Breast epithelium (tissue), 4 donors: ENCODE data around the gene SYNRG. TPM values are rescaled to one million over a fixed set of nuclear protein-coding genes. Genes with fewer than 3 reads are reported as not detected.

ENCODE experiments used
- DNase-seq, 2 donors: peaks; one replicate each; pipeline ENCODE4 v3.0.0-alpha.2; 2019; ENCODE audit warnings: low spot score in 2 of 2
- H3K27ac ChIP-seq, 2 donors: fragments of 200-600 bp; sonication (generic) in 1 of 2; one replicate each; pipeline ENCODE4 v1.5.1; 2016 to 2019; ENCODE audit warnings: mild to moderate bottlenecking in 1 of 2
- H3K27me3 ChIP-seq, 2 donors: fragments of 200-600 bp; sonication (generic) in 1 of 2; one replicate each; pipeline versions ENCODE4 v1.5.1 to v1.6.0; 2017 to 2019; ENCODE audit warnings: control low read depth in 1 of 2, mild to moderate bottlenecking in 1 of 2
- H3K36me3 ChIP-seq: fragments of 200-600 bp; one replicate; pipeline ENCODE4 v1.5.1; 2019
- H3K4me1 ChIP-seq, 2 donors: fragments of 200-600 bp; sonication (generic); one replicate each; pipeline ENCODE4 v1.5.1; 2016 to 2019; ENCODE audit warnings: control low read depth in 1 of 2
- H3K4me3 ChIP-seq, 3 donors: fragments of 200-600 bp; sonication (generic); 1 replicate in 2 of 3; 2 replicates in 1 of 3; pipeline ENCODE4 v1.5.1; 2016 to 2019; ENCODE audit warnings: mild to moderate bottlenecking in 3 of 3, moderate library complexity in 2 of 3
- H3K9me3 ChIP-seq, 2 donors: fragments of 200-600 bp; sonication (generic) in 1 of 2; one replicate each; pipeline ENCODE4 v1.5.1; 2016 to 2019; ENCODE audit warnings: control low read depth in 1 of 2
- POLR2A ChIP-seq: fragments of 450-650 bp; IDR thresholded peaks from one replicate; pipeline ENCODE4 v1.6.1; 2016; ENCODE audit warnings: antibody characterized with exemption, mild to moderate bottlenecking, moderate library complexity
- POLR2AphosphoS5 ChIP-seq, 3 donors: sonication (generic); formaldehyde crosslinking; IDR thresholded peaks; one replicate each; pipeline ENCODE4 v1.6.1; 2017; ENCODE audit warnings: antibody characterized with exemption in 3 of 3
- intact Hi-C: fragments of 100-400 bp; cut with DNase I; formaldehyde crosslinking; loops from one replicate; pipeline ENCODE4 v1.15.1; 2023; ENCODE audit warnings: low total_unique reads
- total RNA-seq, 3 donors: library from RNA; depleted of rRNA; stranded (reverse); fragments of >200 nt; gene quantifications; one replicate each; pipeline ENCODE4 v1.1.0, GENCODE V29; 2016
- TF ChIP-seq, protein P1 (sequence below), 3 donors: fragments of 450-650 bp; IDR thresholded peaks; one replicate each; pipeline ENCODE4 v1.5.1; 2016 to 2017; ENCODE audit warnings: antibody characterized with exemption in 3 of 3, mild to moderate bottlenecking in 3 of 3, moderate library complexity in 3 of 3

SYNRG gene
- total RNA-seq, 3 donors from 2014 or later, result 20.2 to 38.2 (median 34.4) TPM

GRCh38 chr17:37505333-37505732 is 103.9 kb downstream of the SYNRG start:
- Histone ChIP-seq H3K27ac (no peak overlapping the region), H3K36me3 (no peaks in the 10 kb centered on the region), H3K9me3 (no peaks in the 10 kb centered on the region), H3K27me3 (no peaks in the 10 kb centered on the region), H3K4me1 (peaks cover 0 to 4% of the 10 kb centered on the region in 2 donors), H3K4me3 (no peak overlapping the region)
- TF ChIP-seq, protein P1, sequence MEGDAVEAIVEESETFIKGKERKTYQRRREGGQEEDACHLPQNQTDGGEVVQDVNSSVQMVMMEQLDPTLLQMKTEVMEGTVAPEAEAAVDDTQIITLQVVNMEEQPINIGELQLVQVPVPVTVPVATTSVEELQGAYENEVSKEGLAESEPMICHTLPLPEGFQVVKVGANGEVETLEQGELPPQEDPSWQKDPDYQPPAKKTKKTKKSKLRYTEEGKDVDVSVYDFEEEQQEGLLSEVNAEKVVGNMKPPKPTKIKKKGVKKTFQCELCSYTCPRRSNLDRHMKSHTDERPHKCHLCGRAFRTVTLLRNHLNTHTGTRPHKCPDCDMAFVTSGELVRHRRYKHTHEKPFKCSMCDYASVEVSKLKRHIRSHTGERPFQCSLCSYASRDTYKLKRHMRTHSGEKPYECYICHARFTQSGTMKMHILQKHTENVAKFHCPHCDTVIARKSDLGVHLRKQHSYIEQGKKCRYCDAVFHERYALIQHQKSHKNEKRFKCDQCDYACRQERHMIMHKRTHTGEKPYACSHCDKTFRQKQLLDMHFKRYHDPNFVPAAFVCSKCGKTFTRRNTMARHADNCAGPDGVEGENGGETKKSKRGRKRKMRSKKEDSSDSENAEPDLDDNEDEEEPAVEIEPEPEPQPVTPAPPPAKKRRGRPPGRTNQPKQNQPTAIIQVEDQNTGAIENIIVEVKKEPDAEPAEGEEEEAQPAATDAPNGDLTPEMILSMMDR (IDR thresholded peaks at IDR 0.05), result no peak
- no peak for TF ChIP-seq POLR2A
- TF ChIP-seq POLR2AphosphoS5 (IDR thresholded peaks at IDR 0.05), result no peak
- no peak for DNase-seq
- intact Hi-C loops, result no loop called here

- Histone ChIP-seq H3K36me3 (no peaks in the 10 kb centered on the region), H3K27me3 (no peaks in the 10 kb centered on the region), H3K9me3 (no peaks in the 10 kb centered on the region), H3K4me3 (no peak overlapping the region), H3K4me1 (peaks cover 0 to 4% of the 10 kb centered on the region in 2 donors), H3K27ac (no peak overlapping the region)
- no peak for DNase-seq
- TF ChIP-seq POLR2AphosphoS5 (IDR thresholded peaks at IDR 0.05) (no peak), POLR2A (no peak)
- TF ChIP-seq, protein P1 (IDR thresholded peaks at IDR 0.05), result no peak
- intact Hi-C loops, result no loop called here
Measured at GRCh38 chr17:37503148-37503547, 106.1 kb downstream of the SYNRG start.

GRCh38 chr17:37502009-37502936 is 106.9 kb downstream of the SYNRG start:
- Histone ChIP-seq H3K4me1 (peaks cover 0 to 3% of the 10 kb centered on the region in 2 donors), H3K9me3 (no peaks in the 10 kb centered on the region), H3K36me3 (no peaks in the 10 kb centered on the region), H3K27ac (no peak overlapping the region), H3K4me3 (no peak overlapping the region), H3K27me3 (no peaks in the 10 kb centered on the region)
- TF ChIP-seq, protein P1 (IDR thresholded peaks at IDR 0.05), result no peak
- TF ChIP-seq POLR2AphosphoS5 (IDR thresholded peaks at IDR 0.05) (no peak), POLR2A (no peak)
- intact Hi-C loops, result no loop called here
- no peak for DNase-seq

DNA sequence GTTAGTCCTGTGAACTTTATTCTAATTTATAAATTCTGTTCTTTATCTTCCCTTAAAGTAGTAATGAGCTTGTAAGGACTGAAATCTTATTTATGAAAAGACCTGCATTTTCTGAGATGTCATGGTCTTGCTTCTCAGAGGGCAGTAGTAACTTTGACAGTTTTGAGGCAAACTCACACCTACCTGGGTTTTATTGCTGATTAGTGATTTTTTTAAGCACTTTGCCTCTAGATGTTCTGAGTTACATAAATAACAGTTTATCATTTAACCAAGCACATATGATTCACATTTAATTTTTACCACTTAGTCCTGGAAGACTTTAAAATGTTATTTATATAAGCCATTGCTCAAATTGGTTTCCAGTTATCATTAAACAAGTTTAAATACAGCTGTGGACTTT is 108.8 kb downstream of the SYNRG start:
- H3K27me3 ChIP-seq, result no peaks in the 10 kb centered on the region
- TF ChIP-seq, protein P1 (IDR thresholded peaks at IDR 0.05), result no peak
- TF ChIP-seq POLR2AphosphoS5 (IDR thresholded peaks at IDR 0.05) (no peak), POLR2A (no peak)
- intact Hi-C loops, result no loop called here
- no peaks in the 10 kb centered on the region for H3K9me3 ChIP-seq
- no peaks in the 10 kb centered on the region for H3K4me1 ChIP-seq
- H3K4me3 ChIP-seq, result no peak overlapping the region
- no peak overlapping the region for H3K27ac ChIP-seq
- H3K36me3 ChIP-seq, result no peaks in the 10 kb centered on the region
- no peak for DNase-seq

DNA sequence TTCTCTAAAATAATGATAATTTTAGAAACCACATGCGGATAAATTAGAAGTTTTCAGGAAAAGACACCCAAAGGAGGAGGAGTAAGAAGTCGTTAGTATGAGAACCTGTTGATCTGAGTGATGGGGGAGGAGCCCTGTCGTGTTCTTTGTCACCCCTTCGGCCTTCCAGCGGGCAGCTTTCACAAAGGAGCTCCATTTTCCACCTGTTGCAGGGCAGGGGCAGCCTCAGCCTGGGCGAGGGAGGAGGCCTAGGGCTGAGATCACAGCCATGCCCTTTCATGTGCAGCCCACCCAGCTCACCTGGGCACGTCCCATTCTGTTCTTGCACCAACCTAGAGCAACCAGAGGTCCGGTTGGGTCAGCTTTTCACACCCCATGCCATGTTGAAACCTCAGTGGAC is 114.2 kb downstream of the SYNRG start:
- Histone ChIP-seq H3K4me1 (no peaks in the 10 kb centered on the region), H3K36me3 (no peaks in the 10 kb centered on the region), H3K4me3 (no peak overlapping the region), H3K9me3 (no peaks in the 10 kb centered on the region), H3K27ac (peak overlapping the region in 1 of 2 donors; percentile 98), H3K27me3 (no peaks in the 10 kb centered on the region)
- DNase-seq, result no peak
- TF ChIP-seq POLR2AphosphoS5 (IDR thresholded peaks at IDR 0.05) (no peak), POLR2A (no peak)
- TF ChIP-seq, protein P1 (IDR thresholded peaks at IDR 0.05), result no peak
- intact Hi-C loops, result no loop called here
